Lung (tissue), 12 donors: ENCODE results near the gene RPH3AL. TPM values are rescaled to one million over a fixed set of nuclear protein-coding genes. Genes with fewer than 3 reads are reported as not detected.

ENCODE experiments used
- ATAC-seq: fragments of 200-7000 bp; cut with Tn5 transposase; one replicate; pipeline ENCODE4 v1.9.1; 2020; ENCODE audit warnings: moderate number of reproducible peaks; ENCODE audit not compliant: insufficient read depth, low FRiP score
- DNase-seq, 3 donors: peaks; one replicate each; pipeline ENCODE4 v3.0.0-alpha.2; 2013 to 2017
- H3K27ac ChIP-seq, 2 donors: one replicate each; pipeline ENCODE4 v1.5.1; 2013; ENCODE audit warnings: mild to moderate bottlenecking in 2 of 2, moderate library complexity in 2 of 2, control low read depth in 1 of 2, inconsistent platforms in 1 of 2, low read depth in 1 of 2, low read length in 1 of 2
- H3K27me3 ChIP-seq, 3 donors: one replicate each; pipeline ENCODE4 v1.5.1; 2013; ENCODE audit warnings: low read length in 2 of 3; ENCODE audit not compliant: control insufficient read depth in 3 of 3, insufficient read depth in 3 of 3
- H3K36me3 ChIP-seq, 4 donors: one replicate each; pipeline ENCODE4 v1.5.1; 2013; ENCODE audit warnings: low read length in 4 of 4, mild to moderate bottlenecking in 1 of 4, moderate library complexity in 1 of 4; ENCODE audit not compliant: control insufficient read depth in 4 of 4, insufficient read depth in 4 of 4
- H3K4me1 ChIP-seq, 5 donors: one replicate each; pipeline ENCODE4 v1.5.1; 2013; ENCODE audit warnings: low read length in 5 of 5, mild to moderate bottlenecking in 2 of 5, moderate library complexity in 1 of 5; ENCODE audit not compliant: control insufficient read depth in 5 of 5, insufficient read depth in 5 of 5
- H3K4me3 ChIP-seq: one replicate; pipeline ENCODE4 v1.5.1; 2013; ENCODE audit warnings: mild to moderate bottlenecking, control low read depth, moderate library complexity
- H3K9ac ChIP-seq, 2 donors: one replicate each; pipeline ENCODE4 v1.5.1; 2013; ENCODE audit warnings: low read length in 2 of 2, control low read depth in 1 of 2; ENCODE audit not compliant: insufficient read depth in 1 of 2
- H3K9me3 ChIP-seq, 4 donors: one replicate each; pipeline ENCODE4 v1.5.1; 2013; ENCODE audit warnings: low read length in 3 of 4, mild to moderate bottlenecking in 1 of 4, moderate library complexity in 1 of 4; ENCODE audit not compliant: control insufficient read depth in 4 of 4, insufficient read depth in 3 of 4
- CTCF ChIP-seq: IDR thresholded peaks from 2 replicates; pipeline ENCODE4 v1.5.1; 2012; ENCODE audit warnings: mild to moderate bottlenecking; ENCODE audit errors: control extremely low read depth, extremely low read depth
- WGBS, 2 donors: extraction: QIAGEN DNeasy Blood & Tissue Kit; methylation state at CpG; one replicate each; pipeline ENCODE4 v1.1.7; 2013; 5-methylcytosine and 5-hydroxymethylcytosine counted together
- polyA plus RNA-seq, 2 donors: library from polyadenylated mRNA; stranded (reverse); fragments of 200-250 nt; gene quantifications; one replicate each; pipeline ENCODE4 v1.2.1, GENCODE V29; 2013
- total RNA-seq, 2 donors: library from RNA; depleted of rRNA in 1 of 2; stranded (reverse); fragments of >200 nt in 1 of 2; gene quantifications; one replicate each; pipeline ENCODE4 v1.2.1, GENCODE V29; 2014 to 2021
- donor health status: control.
- donor health status: control.
- donor health status: Bipolar disorder and iron deficiency.
- donor health status: healthy.
- donor health status: DM: yes; HTN: yes; CAD: no.

Gene RPH3AL
- total and polyA plus RNA-seq, 4 donors = 19.5 to 76.6 (median 21.6) TPM

GRCh38 chr17:395974-396373 lies 43.4 kb upstream of the RPH3AL start:
- no peaks in the 10 kb centered on the region for H3K36me3 ChIP-seq
- no peak overlapping the region for H3K27ac ChIP-seq
- no peaks in the 10 kb centered on the region for H3K9me3 ChIP-seq
- WGBS, 2 donors = 92% methylated on average over 2 of the region's 2 CpGs
- DNase-seq (no peak), ATAC-seq (no peak)
- H3K27me3 ChIP-seq = no peaks in the 10 kb centered on the region
- TF ChIP-seq CTCF = no peak
- H3K4me1 ChIP-seq = peaks cover 0 to 5% (median 2%) of the 10 kb centered on the region in 5 donors
- no peak overlapping the region for H3K9ac ChIP-seq
- no peak overlapping the region for H3K4me3 ChIP-seq

GRCh38 chr17:395179-395578 lies 42.6 kb upstream of the RPH3AL start:
- TF ChIP-seq CTCF = no peak
- WGBS, 2 donors = 49 to 71% methylated on average over 9 of the region's 9 CpGs
- no peak for ATAC-seq

GRCh38 chr17:394718-395095 lies 42.1 kb upstream of the RPH3AL start:
- H3K4me1 ChIP-seq = peaks cover 0 to 5% (median 2%) of the 10 kb centered on the region in 5 donors
- ATAC-seq = no peak
- no peak overlapping the region for H3K27ac ChIP-seq
- no peaks in the 10 kb centered on the region for H3K27me3 ChIP-seq
- H3K4me3 ChIP-seq = no peak overlapping the region
- no peaks in the 10 kb centered on the region for H3K36me3 ChIP-seq
- H3K9me3 ChIP-seq = no peaks in the 10 kb centered on the region
- WGBS, 2 donors = 88 to 90% methylated on average over 9 of the region's 9 CpGs
- DNase-seq = no peak
- no peak for TF ChIP-seq CTCF
- no peak overlapping the region for H3K9ac ChIP-seq

More at GRCh38 chr17:395179-395578, 42.6 kb upstream of the RPH3AL start:
- Histone ChIP-seq H3K36me3 (no peaks in the 10 kb centered on the region), H3K27me3 (no peaks in the 10 kb centered on the region), H3K27ac (no peak overlapping the region), H3K9me3 (no peaks in the 10 kb centered on the region), H3K4me3 (no peak overlapping the region), H3K4me1 (peaks cover 0 to 5% (median 2%) of the 10 kb centered on the region in 5 donors), H3K9ac (no peak overlapping the region)
- DNase-seq = no peak
